ENCODE results near the gene ANKDD1B.

- no peak for TF ChIP-seq ZNF212 (CRISPR knock-in tag; IDR thresholded peaks at IDR 0.05)
- no peak for TF ChIP-seq ZNF124 (CRISPR knock-in tag; IDR thresholded peaks at IDR 0.05)
- no peak for TF ChIP-seq CTCF (IDR thresholded peaks at IDR 0.05 in 2 of 3, conservative IDR thresholded peaks at IDR 0.05 in 1 of 3; ENCODE audit: insufficient read depth in 2 of 3, low read depth in 1 of 3, low read length in 3 of 3)
- no peak for TF ChIP-seq CHD4 (IDR thresholded peaks at IDR 0.05; ENCODE audit: insufficient read depth, insufficient replicate concordance, low read depth, low read length, poor library complexity, severe bottlenecking)
- TF ChIP-seq ESRRA (IDR thresholded peaks at IDR 0.05; ENCODE audit: borderline replicate concordance, low read depth): no peak
- no peak for TF ChIP-seq CCAR2 (IDR thresholded peaks at IDR 0.05; ENCODE audit: low read depth, low read length)
- TF ChIP-seq DPF2 (IDR thresholded peaks at IDR 0.05): no peak
- TF ChIP-seq CREB1 (IDR thresholded peaks at IDR 0.05): no peak
- TF ChIP-seq CREB1 (CRISPR knock-in tag; IDR thresholded peaks at IDR 0.05): no peak
- TF ChIP-seq POLR2A (conservative IDR thresholded peaks at IDR 0.05): no peak
- no peak for TF ChIP-seq HNRNPL (IDR thresholded peaks at IDR 0.05; ENCODE audit: low read depth, low read length)
- TF ChIP-seq EZH2 (IDR thresholded peaks at IDR 0.05; ENCODE audit: borderline replicate concordance, low read depth, low read length): no peak
Observed at GRCh38 chr5:75600535-75600934, 10.7 kb upstream of the ANKDD1B start.

Measured in K562 (cell line).